ENCODE data around the gene TTC3.

- no peak for TF ChIP-seq POLR2A (IDR thresholded peaks at IDR 0.05)
- TF ChIP-seq, protein P1, sequence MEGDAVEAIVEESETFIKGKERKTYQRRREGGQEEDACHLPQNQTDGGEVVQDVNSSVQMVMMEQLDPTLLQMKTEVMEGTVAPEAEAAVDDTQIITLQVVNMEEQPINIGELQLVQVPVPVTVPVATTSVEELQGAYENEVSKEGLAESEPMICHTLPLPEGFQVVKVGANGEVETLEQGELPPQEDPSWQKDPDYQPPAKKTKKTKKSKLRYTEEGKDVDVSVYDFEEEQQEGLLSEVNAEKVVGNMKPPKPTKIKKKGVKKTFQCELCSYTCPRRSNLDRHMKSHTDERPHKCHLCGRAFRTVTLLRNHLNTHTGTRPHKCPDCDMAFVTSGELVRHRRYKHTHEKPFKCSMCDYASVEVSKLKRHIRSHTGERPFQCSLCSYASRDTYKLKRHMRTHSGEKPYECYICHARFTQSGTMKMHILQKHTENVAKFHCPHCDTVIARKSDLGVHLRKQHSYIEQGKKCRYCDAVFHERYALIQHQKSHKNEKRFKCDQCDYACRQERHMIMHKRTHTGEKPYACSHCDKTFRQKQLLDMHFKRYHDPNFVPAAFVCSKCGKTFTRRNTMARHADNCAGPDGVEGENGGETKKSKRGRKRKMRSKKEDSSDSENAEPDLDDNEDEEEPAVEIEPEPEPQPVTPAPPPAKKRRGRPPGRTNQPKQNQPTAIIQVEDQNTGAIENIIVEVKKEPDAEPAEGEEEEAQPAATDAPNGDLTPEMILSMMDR (IDR thresholded peaks at IDR 0.05): no peak
Observed at GRCh38 chr21:37130971-37131370, 57.9 kb downstream of the TTC3 start.
